CD4-positive, alpha-beta T cell treated with Interleukin-15 for 1 hour (primary cell): ENCODE data around the gene CCDC102A.

Experiments
- DNase-seq: peaks from one replicate; pipeline ENCODE4 v3.0.0-alpha.2; 2020

The CCDC102A gene

GRCh38 chr16:57476546-57477410 lies 59.6 kb downstream of the CCDC102A start:
- no peak for DNase-seq

- DNase-seq: peak; percentile 67
Observed at GRCh38 chr16:57475711-57476339, 60.5 kb downstream of the CCDC102A start.

DNA sequence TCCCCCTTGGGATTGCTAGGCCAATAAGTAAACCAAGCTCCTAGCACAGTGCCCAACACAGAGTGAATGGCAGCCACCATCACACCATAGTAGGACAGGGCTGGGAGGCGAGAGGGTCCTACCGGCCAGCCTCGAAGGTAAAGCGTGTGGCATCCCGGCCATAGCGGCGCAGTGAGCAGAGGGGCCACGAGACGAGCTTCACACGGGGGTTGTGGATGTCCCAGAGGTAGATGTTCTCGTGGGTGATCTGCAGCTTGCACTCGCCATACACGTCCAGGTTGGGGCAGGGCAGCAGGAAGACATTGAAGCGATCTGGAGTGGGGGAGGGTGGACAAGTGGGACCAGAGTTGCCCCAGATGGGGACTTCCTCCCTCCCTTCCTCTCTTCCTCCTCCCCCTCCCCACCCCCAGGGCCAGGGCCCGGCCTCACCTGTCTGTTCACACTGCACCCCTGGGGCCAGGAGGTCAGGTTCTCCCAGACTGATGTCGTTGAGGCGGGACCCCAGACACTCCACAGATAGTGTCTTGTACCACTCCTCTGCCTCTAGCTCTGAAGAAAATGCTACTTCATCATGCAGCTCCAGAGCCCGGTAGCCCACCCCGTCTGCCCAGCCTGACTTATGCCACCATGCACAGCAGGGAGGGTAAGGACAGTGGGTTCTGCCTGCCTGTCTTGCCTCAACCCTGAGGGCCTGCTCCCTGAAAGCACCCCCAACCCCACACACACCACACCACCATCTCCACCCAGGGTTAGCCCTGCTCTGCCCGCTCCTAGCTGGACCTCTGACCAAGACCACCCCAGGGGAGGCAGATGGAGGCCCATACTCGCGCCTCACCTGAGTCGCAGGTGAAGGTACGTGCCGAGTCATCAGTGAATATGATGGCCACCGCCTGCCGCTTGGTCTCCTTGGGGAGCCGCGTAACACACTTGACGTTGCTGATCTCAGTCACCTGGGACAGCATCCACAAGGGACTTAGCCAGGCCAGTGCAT lies 61.4 kb downstream of the CCDC102A start:
- no peak for DNase-seq

GRCh38 chr16:57473906-57474305 lies 62.5 kb downstream of the CCDC102A start:
- DNase-seq: no peak

- no peak for DNase-seq
Observed at GRCh38 chr16:57473176-57473840, 63.1 kb downstream of the CCDC102A start.

- DNase-seq: no peak
Observed at GRCh38 chr16:57472665-57473060, 63.7 kb downstream of the CCDC102A start.

- no peak for DNase-seq
Observed at GRCh38 chr16:57471852-57472664, 64.3 kb downstream of the CCDC102A start.

DNA sequence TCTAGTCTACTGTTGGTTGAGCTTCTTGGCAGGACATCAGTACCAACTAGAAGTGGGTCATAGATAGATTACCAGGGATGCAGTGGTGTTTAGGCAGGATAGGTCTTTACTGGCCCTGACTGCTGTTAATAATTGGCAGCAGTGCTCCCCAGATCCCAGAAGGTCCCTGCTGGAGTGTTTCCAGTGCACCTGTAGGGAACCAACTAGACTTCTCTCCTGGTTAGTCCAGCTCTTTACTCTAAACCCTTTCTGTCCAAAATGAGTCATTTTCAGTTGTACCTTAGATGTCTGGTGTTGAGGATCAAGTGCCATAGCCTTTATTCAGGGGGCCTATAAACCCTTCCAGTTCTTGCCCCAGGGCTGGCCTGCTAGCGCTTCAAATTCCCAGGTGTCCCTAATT lies 65.2 kb downstream of the CCDC102A start:
- DNase-seq: no peak

DNA sequence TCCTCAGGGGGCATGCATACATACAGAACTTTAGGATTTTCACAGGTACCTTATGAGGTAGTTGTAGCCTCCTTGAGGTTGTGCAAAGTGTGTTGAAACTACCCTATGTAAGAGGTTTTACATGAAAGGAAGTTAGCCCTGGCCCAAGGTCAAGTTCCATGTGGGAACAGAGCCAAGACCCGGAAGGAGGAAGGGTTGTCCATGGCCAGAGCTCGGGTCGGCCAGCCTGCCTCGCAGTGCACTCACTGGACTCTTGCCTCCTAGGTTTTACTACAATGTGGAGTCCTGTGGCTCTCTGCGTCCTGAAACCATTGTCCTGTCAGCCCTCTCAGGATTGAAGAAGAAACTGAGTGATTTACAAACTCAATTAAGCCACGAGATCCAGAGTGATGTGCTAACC lies 65.7 kb downstream of the CCDC102A start:
- no peak for DNase-seq

DNA sequence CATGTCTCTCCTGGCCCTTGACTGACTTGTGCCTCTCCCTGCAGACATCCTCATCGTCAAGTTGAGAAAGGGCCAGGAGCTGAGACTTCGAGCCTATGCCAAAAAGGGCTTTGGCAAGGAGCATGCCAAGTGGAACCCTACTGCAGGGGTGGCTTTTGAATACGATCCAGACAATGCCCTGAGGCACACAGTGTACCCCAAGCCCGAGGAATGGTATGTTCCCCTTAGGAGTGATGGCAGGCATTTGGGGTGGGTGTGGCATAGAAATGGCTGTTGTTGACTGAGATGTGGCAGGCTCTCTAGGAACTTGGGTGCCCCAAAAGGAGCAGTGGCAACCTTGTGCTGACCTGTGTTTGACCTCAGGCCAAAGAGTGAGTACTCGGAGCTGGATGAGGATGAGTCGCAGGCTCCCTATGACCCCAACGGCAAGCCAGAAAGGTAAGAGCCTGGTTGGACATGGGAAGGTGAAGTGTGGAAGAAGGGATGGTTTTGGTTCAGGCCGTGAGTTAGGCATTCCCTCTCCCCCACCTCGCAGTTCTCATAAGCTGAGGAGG lies 66.4 kb downstream of the CCDC102A start:
- no peak for DNase-seq

DNA sequence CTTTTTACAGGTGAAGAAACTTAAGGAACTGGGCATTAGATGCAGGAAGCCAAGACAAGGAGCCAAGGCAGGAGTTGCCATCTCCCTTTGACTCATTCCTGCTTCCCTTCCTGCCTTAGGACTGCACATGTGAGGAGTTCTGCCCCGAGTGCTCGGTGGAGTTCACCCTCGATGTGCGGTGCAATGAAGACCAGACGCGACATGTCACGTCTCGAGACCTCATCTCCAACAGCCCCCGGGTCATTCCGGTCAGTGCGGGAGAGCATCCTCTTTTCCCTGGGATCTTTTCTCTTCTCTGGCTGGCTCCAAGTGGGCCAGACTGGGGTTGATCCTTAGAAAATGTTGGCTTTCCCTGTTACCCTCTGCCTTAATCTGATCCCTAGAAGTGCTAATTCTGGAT lies 67.3 kb downstream of the CCDC102A start:
- DNase-seq: no peak

DNA sequence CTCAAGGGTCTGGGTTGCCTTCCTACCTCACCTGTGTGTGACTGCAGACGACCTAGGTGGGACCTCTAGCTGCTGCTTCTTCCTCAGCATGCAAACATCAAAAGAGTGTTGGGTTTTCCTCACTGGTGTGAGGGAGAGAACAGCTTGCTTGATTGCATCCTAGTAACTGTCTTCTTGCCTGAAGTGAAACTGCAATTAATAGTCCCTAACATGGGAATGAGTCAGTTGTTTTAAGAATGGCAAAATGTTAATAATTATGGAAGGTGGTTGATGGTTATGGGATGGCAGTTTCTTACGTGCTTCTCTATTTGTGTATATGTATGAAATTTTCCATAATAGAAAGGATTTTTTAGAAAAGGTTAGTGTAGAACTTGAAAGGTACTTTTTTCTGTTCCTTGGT lies 68.0 kb downstream of the CCDC102A start:
- no peak for DNase-seq

GRCh38 chr16:57464523-57464922 lies 71.8 kb downstream of the CCDC102A start:
- DNase-seq: no peak

- no peak for DNase-seq
Observed at GRCh38 chr16:57462978-57463362, 73.4 kb downstream of the CCDC102A start.

- peak; percentile 89 for DNase-seq
Observed at GRCh38 chr16:57462209-57462977, 74.0 kb downstream of the CCDC102A start, which contains the start of gene POLR2C. POLR2C (plus strand) TSS chr16:57462679; CDS start chr16:57462725, 46 bp downstream.
